Astrocyte (in vitro differentiated cells and primary cell): ENCODE measurements around the gene CUTA.

Experiments used
- CTCF ChIP-seq: IDR thresholded peaks from 2 replicates; pipeline ENCODE4 v1.5.1; 2011; ENCODE audit warnings: low read depth, mild to moderate bottlenecking, inconsistent platforms, low read length, moderate library complexity; ENCODE audit not compliant: insufficient read depth
- EZH2 ChIP-seq: IDR thresholded peaks from 2 replicates; pipeline ENCODE4 v1.6.1; 2012; ENCODE audit warnings: mild to moderate bottlenecking, low read length, inconsistent platforms; ENCODE audit not compliant: insufficient read depth

GRCh38 chr6:33380272-33380981 lies 37.5 kb downstream of the CUTA start:
- TF ChIP-seq EZH2 (no peak), CTCF (no peak)
